Measurements from ENCODE around the gene SYCE3.

DNA sequence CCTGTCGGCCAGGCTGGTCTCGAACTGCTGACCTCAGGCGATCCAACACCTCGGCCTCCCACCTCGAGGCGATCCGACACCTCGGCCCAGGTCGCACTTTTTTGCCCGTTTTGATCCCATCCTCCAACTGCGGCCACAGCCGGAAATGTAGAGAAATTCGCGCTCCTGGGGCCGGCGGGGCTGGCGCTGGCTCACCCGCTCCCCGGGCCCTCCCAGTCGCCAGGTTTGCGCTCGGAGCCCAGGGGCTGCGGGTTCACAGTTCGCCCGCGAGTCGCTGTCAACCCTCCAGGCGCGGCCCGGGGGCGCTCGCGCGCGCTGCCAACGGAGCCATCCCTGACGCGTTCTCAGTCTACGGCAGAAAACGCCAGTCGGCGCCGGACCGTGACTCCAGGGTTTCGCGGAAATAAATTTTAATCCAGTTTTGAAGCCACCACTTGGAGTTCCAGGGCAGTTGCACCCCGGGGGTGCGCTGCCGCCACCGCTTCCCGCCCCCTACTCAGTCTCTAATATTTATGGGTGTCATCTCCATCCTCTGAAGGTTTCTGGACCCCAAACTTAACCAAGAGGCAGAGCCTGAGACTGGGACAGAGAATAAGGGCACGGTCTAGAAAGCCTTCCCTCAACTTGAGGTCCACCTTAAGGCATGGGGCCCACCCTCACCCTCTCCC lies 18.5 kb downstream of the SYCE3 start:
- TF ChIP-seq POLR2AphosphoS5 (IDR thresholded peaks at IDR 0.05; ENCODE audit: low read depth) (no peak), ETS1 (IDR thresholded peaks at IDR 0.05) (no peak), EZH2 (IDR thresholded peaks at IDR 0.05; ENCODE audit: low read depth, unreplicated experiment) (no peak)

Measured in GM23338 (cell line).